ENCODE data around the gene MYO9A. TPM values are rescaled to one million over a fixed set of nuclear protein-coding genes. Genes with fewer than 3 reads are reported as not detected.
"Not testable (repeated sequence)": the region's sequence is repeated elsewhere in the genome, so short reads cannot be mapped to it uniquely, and the experiment has no call there.

Gene MYO9A
- total and polyA plus RNA-seq, 10 of the 15 experiments (the other 5 are each of a cell fraction or from before 2014, with no cell fraction given), result 3.3 to 25.3 (median 12.2) TPM

DNA sequence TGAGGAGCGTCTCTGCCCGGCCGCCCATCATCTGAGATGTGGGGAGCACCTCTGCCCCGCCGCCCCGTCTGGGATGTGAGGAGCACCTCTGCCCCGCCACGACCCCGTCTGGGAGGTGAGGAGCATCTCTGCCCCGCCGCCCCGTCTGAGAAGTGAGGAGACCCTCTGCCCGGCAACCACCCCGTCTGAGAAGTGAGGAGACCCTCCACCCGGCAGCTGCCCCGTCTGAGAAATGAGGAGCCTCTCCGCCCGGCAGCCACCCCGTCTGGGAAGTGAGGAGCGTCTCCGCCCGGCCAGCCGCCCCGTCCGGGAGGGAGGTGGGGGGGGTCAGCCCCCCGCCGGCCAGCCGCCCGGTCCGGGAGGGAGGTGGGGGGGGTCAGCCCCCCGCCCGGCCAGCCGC is 17.4 kb downstream of the MYO9A start:
- H3K9ac ChIP-seq (ENCODE audit: control insufficient read depth, insufficient read depth, low read length); H3K4me2 ChIP-seq (ENCODE audit: control insufficient read depth, insufficient read depth); H3K4me3 ChIP-seq; H4K20me1 ChIP-seq (ENCODE audit: control insufficient read depth, insufficient read depth); in situ Hi-C loops (cut with MboI); CTCF ChIA-PET; BruUV-seq (replicated peaks); H3K9me3 ChIP-seq (replicated peaks; ENCODE audit: control insufficient read depth, insufficient read depth, low read length); POLR2A ChIA-PET; RAD21 ChIA-PET (ENCODE audit: unreplicated experiment); ATAC-seq; H2AFZ ChIP-seq (ENCODE audit: control insufficient read depth, low read depth, low read length); intact Hi-C loops (cut with micrococcal nuclease; ENCODE audit: unreplicated experiment); H3K27ac ChIP-seq (ENCODE audit: control insufficient read depth, insufficient read depth); DNase-seq (ENCODE audit: low read depth, low spot score); FAIRE-seq; H3K36me3 ChIP-seq (ENCODE audit: control insufficient read depth in 2 of 2, insufficient read depth in 2 of 2, low read length in 1 of 2); H3K4me1 ChIP-seq (ENCODE audit: control insufficient read depth, insufficient read depth, low read length); H3K79me2 ChIP-seq (ENCODE audit: control insufficient read depth, insufficient read depth, low read length); SMC1A ChIA-PET (ENCODE audit: uncharacterized antibody, unreplicated experiment); H3K27me3 ChIP-seq (replicated peaks in 1 of 2; ENCODE audit: control insufficient read depth in 2 of 2, insufficient read depth in 2 of 2, low read length in 1 of 2): not testable (repeated sequence)
- 100% methylated on average over 6 of the region's 33 CpGs for WGBS (ENCODE audit: insufficient coverage, insufficient replicate concordance, low lambda C conversion rate, missing lambda C conversion rate)

DNA sequence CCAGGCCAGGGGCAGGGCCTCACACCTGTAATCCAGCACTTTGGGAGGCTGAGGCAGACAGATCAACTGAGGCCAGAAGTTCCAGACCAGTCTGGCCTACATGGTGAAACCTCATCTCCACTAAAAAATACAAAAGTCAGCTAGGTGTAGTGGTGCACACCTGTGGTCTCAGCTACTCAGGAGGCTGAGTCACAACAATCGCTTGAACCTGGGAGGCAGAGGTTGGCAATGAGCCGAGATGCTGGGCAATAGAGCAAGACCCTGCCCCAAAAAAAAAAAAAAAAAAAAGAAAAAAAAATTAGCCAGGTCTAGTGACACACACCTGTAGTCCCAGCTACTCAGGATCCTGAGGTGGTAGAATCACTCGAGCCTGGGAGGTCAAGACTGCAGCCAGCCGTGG is 18.8 kb downstream of the MYO9A start:
- SMC1A ChIA-PET (ENCODE audit: uncharacterized antibody, unreplicated experiment), result no interaction called here
- Histone ChIP-seq H3K36me3 (ENCODE audit: control insufficient read depth in 2 of 2, insufficient read depth in 2 of 2, low read length in 1 of 2) (no peaks in the 10 kb centered on the region), H3K4me1 (ENCODE audit: control insufficient read depth, insufficient read depth, low read length) (no peaks in the 10 kb centered on the region), H4K20me1 (ENCODE audit: control insufficient read depth, insufficient read depth) (no peaks in the 10 kb centered on the region), H3K27me3 (replicated peaks in 1 of 2; ENCODE audit: control insufficient read depth in 2 of 2, insufficient read depth in 2 of 2, low read length in 1 of 2) (no peaks in the 10 kb centered on the region), H3K4me2 (ENCODE audit: control insufficient read depth, insufficient read depth) (no peak overlapping the region), H3K4me3 (no peak overlapping the region), H3K27ac (ENCODE audit: control insufficient read depth, insufficient read depth) (no peak overlapping the region), H3K9ac (ENCODE audit: control insufficient read depth, insufficient read depth, low read length) (no peak overlapping the region), H2AFZ (ENCODE audit: control insufficient read depth, low read depth, low read length) (no peak overlapping the region), H3K9me3 (replicated peaks; ENCODE audit: control insufficient read depth, insufficient read depth, low read length) (no peaks in the 10 kb centered on the region), H3K79me2 (ENCODE audit: control insufficient read depth, insufficient read depth, low read length) (no peaks in the 10 kb centered on the region)
- POLR2A ChIA-PET, result interaction anchor here (0.7 kb wide), 2 partner anchors 29 to 69 kb away, joined by 6 to 9 read pairs; no protein-coding TSS in a partner anchor
- intact Hi-C loops (cut with micrococcal nuclease; ENCODE audit: unreplicated experiment) (no loop called here), in situ Hi-C loops (cut with MboI) (no loop called here)
- no peak for FAIRE-seq
- RAD21 ChIA-PET (ENCODE audit: unreplicated experiment), result no interaction called here
- CTCF ChIA-PET, result no interaction called here
- TF ChIP-seq BRCA1 (IDR thresholded peaks at IDR 0.05; ENCODE audit: low read depth, low read length) (no peak), PAX8 (IDR thresholded peaks at IDR 0.05) (no peak), FOXK2 (IDR thresholded peaks at IDR 0.05) (no peak), CREB1 (IDR thresholded peaks at IDR 0.05; ENCODE audit: low read depth) (no peak)
- BruUV-seq (replicated peaks), result no TSS peak
- ATAC-seq, result no peak
- DNase-seq (ENCODE audit: low read depth, low spot score), result no peak
- 71% methylated on average over 4 of the region's 4 CpGs for WGBS (ENCODE audit: insufficient coverage, insufficient replicate concordance, low lambda C conversion rate, missing lambda C conversion rate)

All from GM12878 (cell line).